ENCODE results near the gene SYS1. TPM values are rescaled to one million over a fixed set of nuclear protein-coding genes. Genes with fewer than 3 reads are reported as not detected.

The SYS1 gene
- total RNA-seq, 5 donors from 2014 or later (not counting 1 experiment from before 2014, with no cell fraction given) = 53.1 to 86.9 (median 58.2) TPM

DNA sequence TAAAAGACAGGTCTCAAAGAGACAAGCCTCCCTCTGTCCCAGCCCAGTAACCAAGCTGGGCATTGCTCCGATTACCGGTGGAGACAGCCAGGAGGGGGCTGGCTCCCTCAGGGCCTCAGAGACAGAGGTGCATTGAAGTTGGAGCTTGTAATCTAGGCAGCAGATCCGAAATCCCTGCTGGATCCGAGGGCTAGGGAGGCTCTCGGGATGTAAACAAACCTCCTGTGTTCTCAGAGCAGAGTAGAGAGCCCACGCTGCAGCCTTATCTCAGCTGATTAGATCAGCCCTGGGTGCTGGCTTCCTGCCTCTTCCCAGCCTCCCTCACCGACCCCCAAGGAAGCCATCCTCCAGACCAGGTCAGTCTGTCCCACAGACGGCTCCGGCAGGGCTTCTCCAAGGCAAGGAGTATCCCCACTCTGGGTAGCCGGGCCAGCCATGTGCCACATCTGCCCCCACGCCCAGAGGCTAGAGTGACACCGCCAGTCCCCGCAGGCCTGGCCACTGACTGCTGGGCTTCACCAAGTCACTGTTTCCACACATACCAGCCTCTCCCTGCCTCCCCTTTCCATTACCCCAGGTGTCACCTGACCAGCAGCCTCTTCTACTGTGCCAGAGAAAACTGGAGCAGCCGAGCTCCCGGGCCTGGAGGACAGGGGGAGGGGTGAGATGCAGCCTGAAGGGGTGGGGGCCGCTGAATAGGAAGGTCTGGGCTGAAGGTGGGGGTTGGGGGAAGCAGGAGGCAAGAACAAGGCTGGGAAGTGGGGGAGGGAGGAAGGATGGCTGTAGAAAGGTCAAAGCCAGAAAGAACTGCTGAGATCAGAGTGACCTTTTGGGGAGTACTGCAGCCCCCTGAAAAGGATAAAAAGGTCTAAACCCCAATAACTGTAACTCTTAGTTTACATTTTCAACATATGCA, 20.8 kb upstream of the SYS1 start:
- ChIA-PET CTCF (no interaction called here), POLR2A (interaction anchor here in 1 of 2 donors (0.6 kb wide), 1 partner anchor 83 kb away, joined by 12 read pairs; no protein-coding TSS in a partner anchor)
- Mint-ChIP-seq H3K36me3 (no peaks in the 10 kb centered on the region), H3K9me3 (no peaks in the 10 kb centered on the region), H3K4me1 (peaks cover 7 to 22% (median 11%) of the 10 kb centered on the region in 3 donors), H3K4me3 (no peak overlapping the region), H3K27me3 (peaks cover 3 to 12% of the 10 kb centered on the region in 2 donors), H3K27ac (no peak overlapping the region)
- H3K27ac ChIP-seq (ENCODE audit: low read length) = no peak overlapping the region
- no peaks in the 10 kb centered on the region for H3K9me3 ChIP-seq
- peaks cover 0 to 1% of the 10 kb centered on the region in 2 experiments for H3K4me1 ChIP-seq (ENCODE audit: control insufficient read depth in 1 of 2, extremely low read depth in 1 of 2, insufficient read depth in 2 of 2, low read length in 2 of 2)
- no peak overlapping the region for H3K4me3 ChIP-seq (ENCODE audit: control insufficient read depth in 1 of 2, extremely low read depth in 1 of 2, low read length in 1 of 2)
- DNase-seq (no peak), ATAC-seq (replicated peaks in 1 of 4) (no peak)
- no peaks in the 10 kb centered on the region for H3K36me3 ChIP-seq (ENCODE audit: control insufficient read depth in 2 of 2, extremely low read depth in 1 of 2, insufficient read depth in 1 of 2, low read length in 1 of 2)
- peaks cover 0 to 10% of the 10 kb centered on the region in 2 experiments for H3K27me3 ChIP-seq (replicated peaks in 1 of 2; ENCODE audit: control insufficient read depth in 2 of 2, extremely low read depth in 1 of 2, insufficient read depth in 2 of 2, low read length in 1 of 2)
- WGBS (ENCODE audit: insufficient coverage) = 82% methylated on average over 12 of the region's 16 CpGs

DNA sequence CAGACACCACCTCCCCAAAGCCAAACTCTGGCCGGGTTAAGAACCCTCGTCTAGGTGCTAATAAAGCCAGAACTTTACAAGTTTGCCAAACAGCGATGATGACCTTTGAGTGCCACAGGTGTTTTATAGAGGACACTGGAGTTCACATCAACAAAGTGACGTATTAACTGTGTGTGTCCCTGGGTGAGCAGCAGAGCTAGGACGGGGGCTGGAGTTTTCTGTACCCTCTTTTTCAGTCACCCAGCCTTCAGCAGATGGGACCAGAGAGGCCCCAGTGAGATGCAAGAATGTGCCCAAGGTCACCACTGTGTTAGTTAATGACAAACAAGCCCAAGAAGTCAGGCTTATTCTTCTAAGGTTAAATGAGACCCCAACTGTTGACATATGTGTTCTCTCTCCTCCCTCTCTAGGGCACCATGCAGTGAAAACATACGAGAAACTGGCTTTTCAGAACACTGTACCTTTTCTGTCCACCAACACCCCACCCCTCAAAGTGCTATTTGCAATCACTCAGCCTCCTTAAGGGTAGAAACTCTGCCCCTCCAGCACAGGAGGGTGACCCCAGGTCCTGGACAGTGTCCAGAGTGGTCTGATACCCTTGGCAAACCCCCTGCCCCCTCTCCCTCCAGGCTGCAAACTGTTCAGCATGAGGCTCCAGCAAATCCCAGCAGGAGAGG, 20.0 kb upstream of the SYS1 start:
- Histone ChIP-seq H3K9me3 (no peaks in the 10 kb centered on the region), H3K27me3 (replicated peaks in 1 of 2; ENCODE audit: control insufficient read depth in 2 of 2, extremely low read depth in 1 of 2, insufficient read depth in 2 of 2, low read length in 1 of 2) (peaks cover 0 to 16% of the 10 kb centered on the region in 2 experiments), H3K4me3 (ENCODE audit: control insufficient read depth in 1 of 2, extremely low read depth in 1 of 2, low read length in 1 of 2) (no peak overlapping the region), H3K27ac (ENCODE audit: low read length) (no peak overlapping the region), H3K4me1 (ENCODE audit: control insufficient read depth in 1 of 2, extremely low read depth in 1 of 2, insufficient read depth in 2 of 2, low read length in 2 of 2) (peaks cover 0 to 9% of the 10 kb centered on the region in 2 experiments), H3K36me3 (ENCODE audit: control insufficient read depth in 2 of 2, extremely low read depth in 1 of 2, insufficient read depth in 1 of 2, low read length in 1 of 2) (no peaks in the 10 kb centered on the region)
- Mint-ChIP-seq H3K4me3 (no peak overlapping the region), H3K9me3 (no peaks in the 10 kb centered on the region), H3K36me3 (no peaks in the 10 kb centered on the region), H3K27me3 (peaks cover 8 to 12% of the 10 kb centered on the region in 2 donors), H3K27ac (no peak overlapping the region), H3K4me1 (peaks cover 12 to 28% (median 18%) of the 10 kb centered on the region in 3 donors)
- 89% methylated on average over 2 of the region's 6 CpGs for WGBS (ENCODE audit: insufficient coverage)
- ChIA-PET POLR2A (no interaction called here), CTCF (no interaction called here)
- ATAC-seq (replicated peaks in 1 of 4) (no peak), DNase-seq (no peak)

DNA sequence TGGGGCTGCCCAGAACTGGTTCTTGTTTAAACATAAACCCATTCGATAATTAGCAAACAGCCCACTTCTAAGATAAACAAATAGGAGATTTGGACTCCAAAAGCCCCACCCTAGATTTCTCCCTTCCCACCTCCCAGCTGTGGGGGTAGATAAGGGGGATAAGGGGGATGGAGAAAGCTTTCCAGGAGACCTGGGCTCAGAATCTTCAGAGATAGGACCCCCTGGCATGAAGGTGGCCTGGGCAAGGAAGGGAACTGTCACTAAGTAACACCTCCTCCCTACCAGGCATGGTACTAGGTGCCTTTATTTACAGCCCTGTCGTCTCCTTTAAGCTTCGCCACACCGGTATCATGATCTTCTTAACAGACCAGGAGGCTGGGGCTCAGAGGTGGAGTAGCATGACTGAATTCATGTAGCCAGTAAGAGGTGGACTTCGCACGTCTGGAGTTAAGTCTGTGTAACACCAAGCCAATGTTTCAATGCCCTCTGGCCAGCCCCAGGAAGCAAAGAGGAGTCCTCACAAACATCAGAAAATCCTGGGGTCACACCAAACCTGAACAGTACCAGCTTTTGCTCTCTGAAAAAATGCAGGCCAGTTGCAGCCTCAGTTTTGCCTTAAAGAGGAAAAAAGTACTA, 19.3 kb upstream of the SYS1 start:
- Mint-ChIP-seq H3K4me3 (no peak overlapping the region), H3K4me1 (peaks cover 12 to 30% (median 19%) of the 10 kb centered on the region in 3 donors), H3K36me3 (no peaks in the 10 kb centered on the region), H3K27ac (no peak overlapping the region), H3K27me3 (peaks cover 8 to 12% of the 10 kb centered on the region in 2 donors), H3K9me3 (no peaks in the 10 kb centered on the region)
- WGBS (ENCODE audit: insufficient coverage) = 100% methylated on average over 3 of the region's 6 CpGs
- POLR2A ChIA-PET = no interaction called here
- peaks cover 0 to 17% of the 10 kb centered on the region in 2 experiments for H3K27me3 ChIP-seq (replicated peaks in 1 of 2; ENCODE audit: control insufficient read depth in 2 of 2, extremely low read depth in 1 of 2, insufficient read depth in 2 of 2, low read length in 1 of 2)
- CTCF ChIA-PET = no interaction called here
- no peaks in the 10 kb centered on the region for H3K36me3 ChIP-seq (ENCODE audit: control insufficient read depth in 2 of 2, extremely low read depth in 1 of 2, insufficient read depth in 1 of 2, low read length in 1 of 2)
- H3K9me3 ChIP-seq = no peaks in the 10 kb centered on the region
- DNase-seq (no peak), ATAC-seq (replicated peaks in 1 of 4) (no peak)
- no peak overlapping the region for H3K4me3 ChIP-seq (ENCODE audit: control insufficient read depth in 1 of 2, extremely low read depth in 1 of 2, low read length in 1 of 2)
- H3K4me1 ChIP-seq (ENCODE audit: control insufficient read depth in 1 of 2, extremely low read depth in 1 of 2, insufficient read depth in 2 of 2, low read length in 2 of 2) = peaks cover 0 to 14% of the 10 kb centered on the region in 2 experiments
- H3K27ac ChIP-seq (ENCODE audit: low read length) = no peak overlapping the region

DNA sequence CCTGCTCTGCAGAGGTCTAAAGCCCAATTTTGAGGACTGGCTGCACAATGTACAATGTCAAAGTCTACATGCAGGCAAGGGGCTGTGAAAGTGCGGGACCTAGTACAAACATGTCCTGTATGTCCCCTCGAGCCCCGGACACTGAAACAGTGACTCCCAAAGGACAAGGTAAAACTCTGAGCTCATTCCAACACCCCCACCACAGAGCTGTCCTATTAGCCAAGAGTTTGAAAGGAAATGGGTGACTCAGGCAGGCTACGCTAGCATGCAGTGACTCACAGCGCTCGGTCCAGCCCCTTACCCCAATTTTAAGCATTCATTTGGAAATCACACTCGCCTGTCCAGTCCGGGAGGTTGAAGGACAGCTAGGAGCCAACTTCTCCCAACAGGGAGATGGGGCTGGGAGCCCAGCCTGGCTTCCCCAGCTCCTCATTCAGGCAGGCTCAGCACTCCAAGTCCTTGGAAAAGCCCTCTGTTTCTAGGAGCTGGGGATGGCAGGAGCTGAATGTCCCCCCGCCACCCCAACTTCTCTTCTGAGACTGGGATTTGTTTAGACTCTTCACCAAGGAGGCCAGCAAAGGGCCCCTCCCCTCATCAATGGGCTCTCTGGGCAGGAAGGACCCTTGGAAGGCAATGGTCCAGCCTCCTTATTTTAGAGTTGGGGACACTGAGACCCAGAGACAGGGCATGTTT, 18.6 kb upstream of the SYS1 start:
- ChIA-PET POLR2A (no interaction called here), CTCF (no interaction called here)
- Mint-ChIP-seq H3K9me3 (no peaks in the 10 kb centered on the region), H3K4me1 (peaks cover 12 to 30% (median 19%) of the 10 kb centered on the region in 3 donors), H3K36me3 (no peaks in the 10 kb centered on the region), H3K4me3 (no peak overlapping the region), H3K27ac (no peak overlapping the region), H3K27me3 (peaks cover 8 to 12% of the 10 kb centered on the region in 2 donors)
- ATAC-seq (replicated peaks in 1 of 4) = no peak
- Histone ChIP-seq H3K9me3 (no peaks in the 10 kb centered on the region), H3K27me3 (replicated peaks in 1 of 2; ENCODE audit: control insufficient read depth in 2 of 2, extremely low read depth in 1 of 2, insufficient read depth in 2 of 2, low read length in 1 of 2) (peaks cover 0 to 17% of the 10 kb centered on the region in 2 experiments), H3K36me3 (ENCODE audit: control insufficient read depth in 2 of 2, extremely low read depth in 1 of 2, insufficient read depth in 1 of 2, low read length in 1 of 2) (no peaks in the 10 kb centered on the region), H3K27ac (ENCODE audit: low read length) (no peak overlapping the region), H3K4me3 (ENCODE audit: control insufficient read depth in 1 of 2, extremely low read depth in 1 of 2, low read length in 1 of 2) (no peak overlapping the region), H3K4me1 (ENCODE audit: control insufficient read depth in 1 of 2, extremely low read depth in 1 of 2, insufficient read depth in 2 of 2, low read length in 2 of 2) (peaks cover 0 to 15% of the 10 kb centered on the region in 2 experiments)
- WGBS (ENCODE audit: insufficient coverage) = 85% methylated on average over 6 of the region's 9 CpGs
- DNase-seq = no peak

DNA sequence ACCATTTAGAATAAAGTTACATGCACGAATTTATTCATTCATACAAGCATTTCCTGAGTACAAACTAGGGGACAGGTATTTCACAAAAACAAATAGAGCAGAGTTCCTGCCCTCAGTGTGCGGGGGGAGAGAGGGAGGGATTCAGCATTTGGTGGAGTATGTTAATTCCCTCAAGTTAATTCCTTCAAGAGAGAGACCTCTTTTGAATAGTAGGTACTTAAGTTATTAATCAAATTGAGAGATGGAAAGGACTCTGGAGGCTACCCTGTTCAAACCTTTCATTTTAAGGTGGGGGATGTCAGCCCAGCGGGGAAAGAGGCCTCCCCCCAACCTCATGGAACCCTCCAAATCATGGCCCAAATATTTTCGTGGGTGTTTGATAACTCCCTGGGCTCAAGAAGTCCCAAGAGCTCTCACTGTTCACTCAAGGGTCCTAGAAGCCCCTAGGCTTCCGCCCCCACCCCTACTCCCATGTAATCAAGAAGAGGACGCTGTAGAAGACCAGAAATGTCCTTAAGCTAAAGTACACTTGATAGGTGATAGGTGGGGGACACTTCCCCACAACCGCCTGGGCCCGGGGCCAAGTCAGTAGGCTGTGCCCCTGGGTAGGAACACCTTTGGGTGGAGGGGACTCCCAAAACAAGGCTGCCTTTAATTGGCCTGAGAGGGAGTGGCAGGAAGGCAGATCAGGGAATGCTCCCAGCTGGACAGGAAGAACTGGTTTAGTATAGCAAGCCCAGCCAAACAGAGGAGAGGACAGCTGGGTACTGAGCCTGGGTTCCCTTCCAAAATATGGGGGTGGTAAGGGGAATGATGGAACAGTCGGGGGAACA, 17.6 kb upstream of the SYS1 start:
- H3K27me3 Mint-ChIP-seq = peaks cover 8 to 12% of the 10 kb centered on the region in 2 donors
- no peaks in the 10 kb centered on the region for H3K36me3 ChIP-seq (ENCODE audit: control insufficient read depth in 2 of 2, extremely low read depth in 1 of 2, insufficient read depth in 1 of 2, low read length in 1 of 2)
- H3K27me3 ChIP-seq (replicated peaks in 1 of 2; ENCODE audit: control insufficient read depth in 2 of 2, extremely low read depth in 1 of 2, insufficient read depth in 2 of 2, low read length in 1 of 2) = peaks cover 0 to 17% of the 10 kb centered on the region in 2 experiments
- no peak overlapping the region for H3K27ac Mint-ChIP-seq
- ChIA-PET CTCF (interaction anchor here in 1 of 2 donors (0.6 kb wide), 1 partner anchor 49 kb away, joined by 4 read pairs; no protein-coding TSS in a partner anchor), POLR2A (interaction anchor here in 1 of 2 donors (0.6 kb wide), 1 partner anchor 93 kb away, joined by 3 read pairs; no protein-coding TSS in a partner anchor)
- 70% methylated on average over 3 of the region's 9 CpGs for WGBS (ENCODE audit: insufficient coverage)
- no peak overlapping the region for H3K27ac ChIP-seq (ENCODE audit: low read length)
- H3K4me3 Mint-ChIP-seq = no peak overlapping the region
- ATAC-seq (replicated peaks in 1 of 4) (no peak), DNase-seq (no peak)
- peaks cover 12 to 30% (median 19%) of the 10 kb centered on the region in 3 donors for H3K4me1 Mint-ChIP-seq
- no peaks in the 10 kb centered on the region for H3K36me3 Mint-ChIP-seq
- H3K4me1 ChIP-seq (ENCODE audit: control insufficient read depth in 1 of 2, extremely low read depth in 1 of 2, insufficient read depth in 2 of 2, low read length in 2 of 2) = peaks cover 0 to 15% of the 10 kb centered on the region in 2 experiments
- H3K9me3 ChIP-seq = no peaks in the 10 kb centered on the region
- no peaks in the 10 kb centered on the region for H3K9me3 Mint-ChIP-seq
- no peak overlapping the region for H3K4me3 ChIP-seq (ENCODE audit: control insufficient read depth in 1 of 2, extremely low read depth in 1 of 2, low read length in 1 of 2)
